Nephron (organoid): ENCODE measurements around the gene ARHGAP12.
"Not testable (repeated sequence)": the region's sequence is repeated elsewhere in the genome, so short reads cannot be mapped to it uniquely, and the experiment has no call there.

Experiments used
- H3K27ac Mint-ChIP-seq, 3 experiments: 2 replicates each; pipeline ENCODE4 v1.8.0; 2020; ENCODE audit warnings: mixed read lengths in 3 of 3, mild to moderate bottlenecking in 2 of 3, moderate library complexity in 1 of 3
- H3K27me3 Mint-ChIP-seq: 2 replicates; pipeline ENCODE4 v1.8.0; 2021; ENCODE audit warnings: low read depth, mild to moderate bottlenecking, moderate library complexity, mixed read lengths
- H3K36me3 Mint-ChIP-seq: 2 replicates; pipeline ENCODE4 v1.8.0; 2020; ENCODE audit warnings: low read depth, mixed read lengths
- H3K4me1 Mint-ChIP-seq: 2 replicates; pipeline ENCODE4 v1.8.0; 2020; ENCODE audit warnings: mixed read lengths
- H3K4me3 Mint-ChIP-seq, 3 experiments: 2 replicates each; pipeline ENCODE4 v1.8.0; 2020; ENCODE audit warnings: mild to moderate bottlenecking in 3 of 3, mixed read lengths in 3 of 3, moderate library complexity in 2 of 3
- H3K9me3 Mint-ChIP-seq: 2 replicates; pipeline ENCODE4 v1.8.0; 2020; ENCODE audit warnings: mixed read lengths
- CTCF ChIP-seq, 3 experiments: fragments of 200-600 bp; sonication (generic); IDR thresholded peaks; one replicate each; pipeline ENCODE4 v1.5.0; 2021; ENCODE audit warnings: antibody characterized with exemption in 3 of 3; ENCODE audit not compliant: unreplicated experiment in 3 of 3

ARHGAP12 gene

DNA sequence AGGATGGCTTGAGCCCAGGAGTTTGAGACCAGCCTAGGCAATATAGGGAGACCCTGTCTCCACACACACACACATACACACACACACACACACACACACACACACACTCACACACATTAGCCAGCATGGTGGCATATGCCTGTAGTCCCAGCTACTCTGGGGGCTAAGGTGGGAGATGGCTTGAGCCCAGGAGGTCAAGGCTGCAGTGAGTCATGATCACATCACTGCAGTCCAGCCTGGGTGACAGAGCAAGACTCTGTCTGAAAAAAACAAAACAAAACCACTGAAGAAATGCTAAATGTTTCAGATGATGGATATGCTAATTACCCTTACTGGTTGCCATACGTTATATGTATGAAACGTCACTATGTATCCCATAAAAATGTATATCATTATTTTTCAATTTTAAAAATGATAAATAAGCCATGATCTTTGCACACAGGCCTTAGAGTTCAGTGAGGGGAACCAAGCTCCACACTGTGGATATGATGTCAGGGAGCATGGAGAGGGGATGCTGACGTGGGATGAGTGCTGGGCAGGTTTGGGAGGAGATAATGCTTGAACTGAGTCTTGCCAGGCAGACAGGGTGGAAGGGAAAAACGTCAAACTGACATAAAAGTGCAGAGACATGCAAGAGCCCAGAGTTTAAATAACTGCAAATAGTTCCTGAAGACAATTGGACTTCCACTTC lies 45.9 kb upstream of the ARHGAP12 start:
- Mint-ChIP-seq H3K4me3 (no peak overlapping the region), H3K4me1 (no peaks in the 10 kb centered on the region), H3K9me3 (peaks cover 7% of the 10 kb centered on the region), H3K36me3 (peaks cover 9% of the 10 kb centered on the region), H3K27me3 (no peaks in the 10 kb centered on the region), H3K27ac (peak overlapping the region in 1 of 3 experiments; percentile 20)
- TF ChIP-seq CTCF (IDR thresholded peaks at IDR 0.05; ENCODE audit: unreplicated experiment in 3 of 3) = no peak

DNA sequence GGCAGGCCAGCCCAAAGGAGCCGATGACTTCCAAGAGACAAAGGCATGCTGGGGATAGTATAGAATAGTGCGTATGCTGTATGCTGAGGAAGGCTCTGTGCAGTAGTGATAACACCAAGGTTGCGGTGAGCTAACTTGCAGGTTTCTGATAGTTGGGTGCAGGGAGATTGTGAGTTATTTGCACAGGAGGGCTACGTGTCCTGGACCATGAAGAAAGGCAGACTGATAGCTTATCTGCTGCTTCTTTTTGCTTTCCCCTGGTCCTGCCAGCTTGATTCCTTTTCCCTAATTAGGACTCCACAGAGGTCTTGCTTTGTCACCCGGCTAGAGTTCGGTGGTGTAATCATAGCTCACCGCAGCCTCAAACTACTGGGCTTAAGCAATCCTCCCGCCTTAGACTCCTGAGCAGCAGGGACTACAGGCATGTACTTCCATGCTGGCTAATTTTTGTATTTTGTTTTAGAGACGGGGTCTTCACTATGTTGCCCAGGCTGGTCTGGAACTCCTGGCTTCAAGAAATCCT lies 43.9 kb upstream of the ARHGAP12 start:
- Mint-ChIP-seq H3K36me3 (peaks cover 7% of the 10 kb centered on the region), H3K27ac (no peak overlapping the region), H3K4me3 (no peak overlapping the region), H3K4me1 (no peaks in the 10 kb centered on the region), H3K27me3 (no peaks in the 10 kb centered on the region), H3K9me3 (peaks cover 3% of the 10 kb centered on the region)
- no peak for TF ChIP-seq CTCF (IDR thresholded peaks at IDR 0.05; ENCODE audit: unreplicated experiment in 3 of 3)

DNA sequence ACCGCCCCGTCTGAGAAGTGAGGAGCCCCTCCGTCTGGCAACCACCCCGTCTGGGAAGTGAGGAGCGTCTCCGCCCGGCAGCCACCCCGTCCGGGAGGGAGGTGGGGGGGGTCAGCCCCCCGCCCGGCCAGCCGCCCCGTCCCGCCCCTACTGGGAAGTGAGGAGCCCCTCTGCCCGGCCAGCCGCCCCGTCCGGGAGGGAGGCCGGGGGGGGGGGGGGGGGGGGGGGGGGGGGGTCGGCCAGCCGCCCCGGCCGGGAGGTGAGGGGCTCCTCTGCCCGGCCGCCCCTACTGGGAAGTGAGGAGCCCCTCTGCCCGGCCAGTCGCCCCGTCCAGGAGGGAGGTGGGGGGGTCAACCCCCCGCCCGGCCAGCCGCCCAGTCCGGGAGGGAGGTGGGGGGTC lies 41.2 kb upstream of the ARHGAP12 start:
- H3K4me3 Mint-ChIP-seq, H3K27me3 Mint-ChIP-seq, H3K36me3 Mint-ChIP-seq, H3K4me1 Mint-ChIP-seq, H3K27ac Mint-ChIP-seq, H3K9me3 Mint-ChIP-seq: not testable (repeated sequence)

- no peak for TF ChIP-seq CTCF (IDR thresholded peaks at IDR 0.05; ENCODE audit: unreplicated experiment in 3 of 3)
- Mint-ChIP-seq H3K36me3 (no peaks in the 10 kb centered on the region), H3K27ac (no peak overlapping the region), H3K9me3 (no peaks in the 10 kb centered on the region), H3K27me3 (no peaks in the 10 kb centered on the region), H3K4me1 (peaks cover 5% of the 10 kb centered on the region), H3K4me3 (no peak overlapping the region)
Observed at GRCh38 chr10:31963589-31963980, 35.0 kb upstream of the ARHGAP12 start.

DNA sequence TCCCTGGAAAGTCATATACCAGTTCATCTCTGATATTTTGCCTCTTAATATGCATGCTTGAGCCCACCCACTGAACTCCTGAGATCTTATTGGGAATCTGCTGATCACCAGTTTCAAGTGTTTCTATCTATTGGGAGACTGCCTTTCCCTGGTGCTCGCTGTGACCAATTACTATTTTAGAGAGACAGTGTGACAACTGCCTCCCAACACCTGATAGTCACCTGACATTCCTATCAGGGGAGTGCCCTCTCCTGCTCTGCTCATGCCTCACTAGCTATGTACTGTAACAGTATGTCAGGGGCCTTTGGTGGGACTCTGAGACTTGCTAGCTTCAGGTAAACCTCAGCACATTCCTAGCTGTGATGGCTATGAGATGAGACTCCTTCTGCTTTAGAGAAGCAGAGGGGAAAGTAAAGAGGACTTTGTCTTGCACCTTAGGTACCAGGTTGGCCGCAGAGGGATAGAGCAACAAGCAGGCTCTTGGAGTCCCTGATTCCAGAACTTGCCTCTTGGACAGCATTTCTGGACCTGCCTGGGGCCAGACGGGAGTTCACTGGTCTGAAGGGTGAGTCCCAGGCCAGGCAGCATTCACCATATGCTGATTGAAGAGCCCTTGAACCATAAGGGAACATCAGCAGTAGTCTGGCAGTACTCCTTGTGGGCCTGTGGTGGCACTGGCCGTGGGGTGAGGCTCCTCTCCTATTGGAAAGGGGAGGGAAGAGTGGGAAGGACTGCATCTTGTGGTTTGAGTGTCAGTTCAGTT lies 34.4 kb upstream of the ARHGAP12 start:
- no peak overlapping the region for H3K4me3 Mint-ChIP-seq
- H3K4me1 Mint-ChIP-seq = peaks cover 5% of the 10 kb centered on the region
- no peaks in the 10 kb centered on the region for H3K9me3 Mint-ChIP-seq
- no peaks in the 10 kb centered on the region for H3K36me3 Mint-ChIP-seq
- no peak overlapping the region for H3K27ac Mint-ChIP-seq
- TF ChIP-seq CTCF (IDR thresholded peaks at IDR 0.05; ENCODE audit: unreplicated experiment in 3 of 3) = no peak
- no peaks in the 10 kb centered on the region for H3K27me3 Mint-ChIP-seq

DNA sequence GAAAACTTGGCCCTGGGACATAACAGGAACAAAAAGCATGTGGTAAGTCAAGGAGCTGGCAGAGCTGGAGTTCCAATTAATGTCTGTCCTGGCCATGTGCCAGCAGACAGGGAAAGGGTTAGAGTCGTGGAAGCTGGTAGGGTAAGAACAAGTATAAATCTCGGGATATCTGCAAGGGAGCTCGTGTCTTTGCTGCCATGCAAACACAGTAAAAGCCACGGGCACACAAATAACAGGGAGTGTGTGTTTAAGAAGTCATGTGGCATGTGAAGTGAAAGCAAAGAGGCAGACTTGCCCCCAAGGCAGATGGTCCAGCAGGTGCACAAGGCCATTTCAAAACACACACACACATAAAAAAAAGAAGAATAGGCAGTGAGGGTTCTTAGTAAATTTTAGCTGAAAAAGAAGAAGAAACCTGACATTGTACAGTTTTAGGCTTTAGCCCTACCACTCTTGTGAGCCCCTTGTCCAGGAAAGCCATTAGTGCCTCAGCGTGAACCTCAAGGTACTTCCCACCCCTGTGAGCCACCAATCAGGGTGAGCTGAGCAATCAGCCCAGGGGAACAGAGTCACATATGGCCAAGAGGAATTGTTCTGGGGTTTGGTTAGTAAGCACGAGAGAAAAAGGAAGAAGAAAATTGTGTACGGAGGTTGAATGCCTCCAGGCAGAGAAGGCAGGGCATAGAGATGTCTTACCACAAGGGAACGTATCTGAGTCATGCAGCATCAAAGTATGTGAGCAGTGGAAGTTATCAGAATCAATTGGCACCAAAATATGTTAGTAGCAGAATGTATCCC lies 32.8 kb upstream of the ARHGAP12 start:
- no peak for TF ChIP-seq CTCF (IDR thresholded peaks at IDR 0.05; ENCODE audit: unreplicated experiment in 3 of 3)
- no peaks in the 10 kb centered on the region for H3K9me3 Mint-ChIP-seq
- peaks cover under 1% of the 10 kb centered on the region for H3K36me3 Mint-ChIP-seq
- H3K27me3 Mint-ChIP-seq = no peaks in the 10 kb centered on the region
- H3K4me1 Mint-ChIP-seq = peaks cover 5% of the 10 kb centered on the region
- no peak overlapping the region for H3K27ac Mint-ChIP-seq
- no peak overlapping the region for H3K4me3 Mint-ChIP-seq
